Stimulated activated CD8-positive, alpha-beta memory T cell treated with anti-CD3 and anti-CD28 coated beads, Interleukin-12 subunit alpha, Interleukin-12 subunit beta, amount 100 ng/mL, for 24 hours (primary cell): ENCODE data around the gene C12orf54.
"Not testable (repeated sequence)": the region's sequence is repeated elsewhere in the genome, so short reads cannot be mapped to it uniquely, and the experiment has no call there.

ENCODE experiments used
- DNase-seq: peaks from one replicate; pipeline ENCODE4 v3.0.0-alpha.2; 2020; ENCODE audit errors: extremely low read depth

The C12orf54 gene

DNA sequence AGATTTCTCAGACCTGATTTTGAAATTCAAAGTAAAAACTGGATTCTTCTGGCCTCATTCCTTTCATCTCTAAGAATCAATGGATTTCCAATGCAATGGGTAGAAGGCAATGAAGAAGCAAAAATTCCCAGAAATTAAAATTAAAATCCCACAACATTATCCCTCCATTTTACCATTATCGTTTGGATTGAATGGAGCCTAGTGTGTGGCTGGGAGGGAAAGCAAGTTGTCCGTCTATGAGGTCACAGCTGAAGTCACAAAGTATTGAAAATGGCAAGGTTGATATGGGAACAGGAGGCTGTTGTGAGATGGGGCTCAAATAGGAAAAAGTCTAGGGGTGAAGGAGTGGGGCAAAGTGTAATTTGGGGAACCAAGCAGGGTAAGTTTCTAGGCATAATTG is at the start of gene C12orf54:
Gene C12orf54 (plus strand): TSS at position 301 of the 400 bp plus-strand sequence. CDS start 799 bp downstream, outside the sequence.
- no peak for DNase-seq

- DNase-seq = not testable (repeated sequence)
Measured at GRCh38 chr12:48434016-48434415, 48.3 kb upstream of the C12orf54 start.

GRCh38 chr12:48441069-48441468 is 41.2 kb upstream of the C12orf54 start:
- no peak for DNase-seq

DNA sequence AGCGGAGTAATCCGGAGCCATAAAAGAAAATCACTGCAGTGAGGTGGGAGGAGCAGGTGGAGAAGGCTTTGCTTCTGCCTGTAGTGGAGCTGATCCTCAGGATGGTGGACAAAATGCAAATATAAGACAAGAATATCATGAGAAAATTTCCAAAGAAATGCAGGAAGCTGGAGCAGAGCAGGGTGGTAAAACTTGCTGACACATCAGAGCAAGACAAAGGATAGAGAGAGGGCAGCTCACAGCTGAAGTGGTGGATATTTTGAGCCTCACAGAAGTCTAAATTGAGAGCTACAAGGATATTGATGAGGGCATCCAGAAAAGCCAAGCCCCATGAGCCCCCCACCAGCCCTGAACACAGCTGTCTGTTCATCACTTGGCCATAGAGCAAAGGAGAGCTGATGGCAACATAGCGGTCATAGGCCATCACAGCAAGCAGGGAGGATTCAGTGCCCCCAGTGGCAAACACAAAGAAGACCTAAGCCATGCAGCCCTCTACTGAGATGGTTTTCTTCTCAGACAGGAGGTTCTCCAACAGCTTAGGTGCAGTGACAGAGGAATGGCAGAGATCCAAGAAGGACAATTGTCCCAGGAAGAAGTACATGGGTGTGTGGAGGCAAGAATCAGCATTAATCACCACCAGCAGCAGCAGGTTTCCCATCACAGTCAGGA is 40.0 kb upstream of the C12orf54 start:
- no peak for DNase-seq

- DNase-seq = no peak
Measured at GRCh38 chr12:48445538-48445937, 36.8 kb upstream of the C12orf54 start.

- no peak for DNase-seq
Measured at GRCh38 chr12:48446161-48446776, 36.0 kb upstream of the C12orf54 start.

DNA sequence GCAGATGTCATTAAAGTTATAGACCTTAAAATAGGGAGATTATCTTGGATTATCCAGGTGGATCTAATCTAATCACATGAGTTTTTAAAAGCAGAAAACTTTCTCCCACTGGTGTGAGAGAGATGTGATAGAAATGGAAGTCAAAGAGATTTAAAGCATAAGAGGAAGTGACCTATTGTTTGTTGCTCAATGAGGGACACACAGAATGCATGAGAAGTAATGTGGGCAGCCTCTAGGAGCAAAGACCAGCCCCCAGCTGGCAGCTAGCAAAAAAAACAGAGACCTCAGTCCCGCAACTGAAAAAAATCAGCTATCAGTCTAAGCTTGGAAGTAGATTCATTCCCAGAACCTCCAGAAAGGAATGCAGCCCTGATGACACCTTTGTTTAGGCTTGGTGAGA is 34.5 kb upstream of the C12orf54 start:
- DNase-seq = no peak

DNA sequence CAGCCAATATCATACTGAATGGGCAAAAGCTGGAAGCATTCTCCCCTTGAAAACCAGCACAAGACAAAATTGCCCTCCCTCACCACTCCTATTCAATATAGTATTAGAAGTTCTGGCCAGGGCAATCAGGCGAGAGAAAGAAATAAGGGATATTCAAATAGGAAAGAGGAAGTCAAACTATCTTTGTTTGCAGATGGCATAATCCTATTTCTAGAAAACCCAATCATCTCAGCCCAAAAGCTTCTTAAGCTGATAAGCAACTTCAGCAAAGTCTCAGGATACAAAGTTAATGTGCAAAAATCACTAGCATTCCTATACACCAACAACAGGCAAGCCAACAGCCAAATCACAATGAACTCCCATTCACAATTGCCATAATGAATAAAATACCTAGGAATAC is 30.9 kb upstream of the C12orf54 start:
- no peak for DNase-seq

GRCh38 chr12:48452961-48453360 is 29.3 kb upstream of the C12orf54 start:
- DNase-seq = not testable (repeated sequence)

- DNase-seq = no peak
Measured at GRCh38 chr12:48454667-48455066, 27.6 kb upstream of the C12orf54 start.

GRCh38 chr12:48455116-48455515 is 27.2 kb upstream of the C12orf54 start:
- no peak for DNase-seq

- DNase-seq = no peak
Measured at GRCh38 chr12:48459259-48459658, 23.0 kb upstream of the C12orf54 start.

GRCh38 chr12:48469027-48469426 is 13.3 kb upstream of the C12orf54 start:
- DNase-seq = not testable (repeated sequence)

- DNase-seq = no peak
Measured at GRCh38 chr12:48472259-48472658, 10.0 kb upstream of the C12orf54 start, which contains the start of gene ANP32D. TSS of gene ANP32D (plus strand) at chr12:48472559. CDS start at chr12:48472665, 106 bp downstream.

DNA sequence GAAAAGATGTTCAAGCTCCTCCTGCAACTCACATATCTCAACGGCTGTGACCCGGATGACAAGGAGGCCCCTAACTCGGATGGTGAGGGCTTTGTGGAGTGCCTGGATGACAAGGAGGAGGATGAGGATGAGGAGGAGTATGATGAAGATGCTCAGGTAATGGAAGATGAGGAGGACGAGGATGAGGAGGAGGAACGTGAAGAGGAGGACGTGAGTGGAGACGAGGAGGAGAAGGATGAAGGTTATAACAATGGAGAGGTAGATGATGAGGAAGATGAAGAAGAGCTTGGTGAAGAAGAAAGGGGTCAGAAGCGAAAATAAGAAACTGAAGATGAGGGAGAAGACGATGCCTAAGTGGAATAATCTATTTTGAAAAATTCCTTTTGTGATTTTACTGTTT is 9.2 kb upstream of the C12orf54 start:
- no peak for DNase-seq

DNA sequence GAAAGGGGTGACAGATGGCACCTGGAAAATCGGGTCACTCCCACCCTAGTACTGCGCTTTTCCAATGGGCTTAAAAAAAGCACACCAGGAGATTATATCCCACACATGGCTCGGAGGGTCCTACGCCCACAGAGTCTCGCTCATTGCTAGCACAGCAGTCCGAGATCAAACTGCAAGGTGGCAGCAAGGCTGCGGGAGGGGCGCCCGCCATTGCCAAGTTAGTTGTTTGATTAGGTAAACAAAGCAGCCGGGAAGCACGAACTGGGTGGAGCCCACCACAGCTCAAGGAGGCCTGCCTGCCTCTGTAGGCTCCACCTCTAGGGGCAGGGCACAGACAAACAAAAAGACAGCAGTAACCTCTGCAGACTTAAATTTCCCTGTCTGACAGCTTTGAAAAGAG is 7.8 kb upstream of the C12orf54 start:
- not testable (repeated sequence) for DNase-seq

DNA sequence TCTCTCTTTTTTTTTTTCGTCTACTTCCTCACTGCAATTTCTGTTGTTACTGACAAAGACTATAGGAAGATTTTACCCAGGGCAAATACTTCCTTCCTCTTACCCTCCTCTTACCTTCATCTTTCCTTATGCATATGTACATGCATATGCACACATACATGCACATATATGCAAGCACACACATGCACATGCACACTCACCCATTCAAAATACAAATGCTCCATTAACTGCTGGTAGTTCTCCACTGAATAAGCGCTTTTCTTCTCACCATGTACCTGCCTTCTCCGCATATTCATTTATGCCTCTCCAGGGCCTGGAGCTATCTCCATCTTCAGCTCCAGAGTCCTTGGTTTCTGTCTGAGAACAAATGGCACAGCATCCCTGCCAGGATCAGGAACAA is 632 bp downstream of the C12orf54 start:
- no peak for DNase-seq

DNA sequence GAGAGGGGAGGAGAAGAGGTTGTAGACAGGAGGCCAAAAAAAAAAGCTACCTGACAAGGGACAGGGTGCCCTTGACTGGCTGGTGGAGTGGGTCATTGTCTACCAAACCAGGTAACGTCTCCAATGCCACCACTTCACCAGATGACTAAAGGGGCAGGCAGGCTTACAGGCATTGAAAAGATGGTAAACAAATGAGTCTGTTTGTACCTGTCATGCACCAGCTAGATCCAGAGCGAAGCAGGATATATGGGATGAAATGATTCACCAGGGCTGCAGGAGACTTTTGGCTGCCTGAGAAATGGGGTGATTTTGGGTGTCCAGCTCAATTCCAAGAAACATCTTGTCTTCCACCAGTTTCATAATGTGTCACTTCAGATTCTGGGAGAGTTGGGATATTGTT is 4.0 kb downstream of the C12orf54 start:
- no peak for DNase-seq

DNA sequence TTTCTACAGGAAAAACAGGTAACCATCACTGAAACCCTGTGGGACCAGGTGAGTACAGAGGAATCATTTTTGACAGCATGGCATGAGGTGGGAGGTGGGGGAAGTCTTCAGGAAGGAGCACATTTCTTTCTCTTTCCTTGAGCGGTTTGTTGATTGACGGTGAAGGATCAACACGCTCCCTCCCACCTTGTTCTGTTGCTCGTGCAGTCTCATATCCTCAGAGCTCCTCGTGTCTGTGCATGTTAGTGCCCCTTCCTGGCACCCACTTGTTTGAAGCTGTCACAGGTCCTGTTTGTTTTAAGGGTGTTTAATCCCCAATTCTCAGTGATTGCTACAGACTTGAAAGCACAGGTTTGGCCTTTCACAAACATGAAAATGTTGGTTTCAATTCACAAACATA is 4.4 kb downstream of the C12orf54 start:
- DNase-seq = no peak

DNA sequence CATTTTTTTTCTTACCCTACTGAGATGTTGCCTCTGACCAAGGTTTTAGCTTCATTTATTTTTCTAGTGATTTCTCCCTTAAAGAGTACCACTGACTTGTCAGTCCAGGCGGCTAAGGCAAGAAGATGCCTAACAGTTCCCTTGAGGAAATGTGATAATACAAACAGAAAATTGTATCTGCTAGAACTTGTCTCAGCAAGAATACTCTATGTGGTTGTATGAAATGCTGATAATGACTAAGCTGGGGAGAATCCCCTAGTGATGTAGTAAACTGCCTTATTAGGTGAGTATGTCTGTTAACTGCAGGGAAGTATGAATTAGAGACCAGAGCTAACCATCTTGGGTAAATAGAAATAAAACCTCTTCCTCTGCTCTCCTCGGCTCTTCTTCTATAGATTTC is 6.7 kb downstream of the C12orf54 start:
- no peak for DNase-seq

DNA sequence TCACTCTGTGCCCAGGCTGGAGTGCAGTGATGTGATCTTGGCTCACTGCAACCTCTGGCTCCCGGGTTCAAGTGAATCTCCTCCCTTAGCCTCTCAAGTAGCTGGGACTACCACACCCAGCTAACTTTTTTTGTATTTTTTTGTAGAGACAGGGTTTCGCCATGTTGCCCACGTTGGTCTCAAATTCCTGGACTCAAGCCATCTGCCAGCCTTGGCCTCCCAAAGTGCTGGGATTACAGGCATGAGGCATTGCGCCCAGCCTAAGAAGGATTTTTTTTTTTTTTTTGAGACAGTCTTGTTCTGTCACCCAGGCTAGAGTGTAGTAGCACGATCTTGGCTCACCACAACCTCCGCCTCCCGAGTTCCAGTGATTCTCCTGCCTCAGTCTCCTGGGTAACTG is 7.2 kb downstream of the C12orf54 start:
- not testable (repeated sequence) for DNase-seq

GRCh38 chr12:48500281-48500680 is 18.0 kb downstream of the C12orf54 start:
- DNase-seq = not testable (repeated sequence)

DNA sequence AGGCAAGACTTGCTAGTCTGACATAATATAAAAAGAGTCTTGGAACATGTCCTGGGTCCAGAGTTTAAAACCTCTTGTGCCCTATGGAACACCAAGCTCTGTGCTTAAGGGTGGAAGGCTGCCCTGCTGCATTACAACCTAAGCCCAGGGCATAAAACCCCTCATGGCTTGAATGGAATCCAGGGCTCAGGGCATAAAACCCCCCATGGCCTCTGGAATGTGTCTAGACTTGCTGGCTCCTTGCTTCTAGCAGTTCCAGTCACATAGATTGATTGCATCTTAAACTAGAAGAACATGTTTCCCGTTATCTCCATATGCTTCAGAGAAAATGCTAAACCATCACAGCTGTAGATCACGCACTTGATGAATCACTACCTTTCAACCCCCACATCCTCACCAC is 24.5 kb downstream of the C12orf54 start:
- not testable (repeated sequence) for DNase-seq

DNA sequence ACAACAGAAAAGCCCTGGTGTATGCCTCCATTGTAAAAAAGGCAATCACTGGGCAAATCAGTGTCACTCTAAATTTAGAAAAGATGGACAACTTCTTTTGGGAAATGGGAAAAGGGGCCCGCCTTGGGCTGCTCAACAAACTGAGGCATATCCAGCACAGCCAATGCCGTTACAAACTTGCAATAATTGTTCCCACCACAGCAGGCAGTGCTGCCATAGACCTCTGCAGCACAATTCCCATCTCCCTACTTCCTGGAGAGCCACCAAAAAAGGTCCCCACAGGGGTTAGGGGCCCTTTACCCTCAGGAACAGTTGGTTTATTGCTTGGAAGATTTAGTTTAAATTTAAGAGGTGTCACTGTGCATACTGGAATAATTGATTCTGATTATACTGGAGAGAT is 26.7 kb downstream of the C12orf54 start:
- no peak for DNase-seq
